Body of pancreas (tissue), 4 donors: ENCODE data around the gene ZNF277. TPM values are rescaled to one million over a fixed set of nuclear protein-coding genes. Genes with fewer than 3 reads are reported as not detected.

Source experiments
- ATAC-seq: fragments of 150-250 bp; one replicate; pipeline ENCODE4 v1.9.1; 2016
- DNase-seq, 4 donors: peaks; one replicate each; pipeline ENCODE4 v3.0.0-alpha.2; 2019
- H3K27ac ChIP-seq, 4 donors: fragments of 200-600 bp; sonication (generic); 1 replicate in 3 of 4; 2 replicates in 1 of 4; pipeline versions ENCODE4 v1.5.1 to v1.6.1; 2016 to 2019; ENCODE audit warnings: mild to moderate bottlenecking in 1 of 4, mixed read lengths in 1 of 4, moderate library complexity in 1 of 4
- H3K27me3 ChIP-seq, 2 donors: fragments of 200-600 bp; sonication (generic); one replicate each; pipeline ENCODE4 v1.6.0; 2016; ENCODE audit warnings: mild to moderate bottlenecking in 1 of 2
- H3K36me3 ChIP-seq, 2 donors: fragments of 200-600 bp; sonication (generic); replicated peaks in 1 of 2; 2 replicates each; pipeline ENCODE4 v1.5.1; 2016; ENCODE audit warnings: low read depth in 2 of 2; ENCODE audit not compliant: insufficient read depth in 1 of 2
- H3K4me1 ChIP-seq: fragments of 200-600 bp; sonication (generic); one replicate; pipeline ENCODE4 v1.6.0; 2016
- H3K4me3 ChIP-seq, 2 donors: fragments of 200-600 bp; sonication (generic); 1 replicate in 1 of 2; 2 replicates in 1 of 2; pipeline ENCODE4 v1.5.1; 2016 to 2019
- H3K9me3 ChIP-seq, 3 donors: fragments of 200-600 bp; sonication (generic); 1 replicate in 2 of 3; 2 replicates in 1 of 3; pipeline ENCODE4 v1.5.1; 2016
- CTCF ChIP-seq, 7 experiments: fragments of 450-650 bp in 4 of 7; fragments of 200-600 bp in 3 of 7; sonication (generic) in 3 of 7; IDR thresholded peaks; one replicate each; pipeline ENCODE4 v1.5.1; 2016 to 2019; ENCODE audit warnings: antibody characterized with exemption in 7 of 7
- POLR2A ChIP-seq, 3 donors: fragments of 450-650 bp; IDR thresholded peaks; one replicate each; pipeline ENCODE4 v1.6.1; 2016; ENCODE audit warnings: antibody characterized with exemption in 3 of 3, mild to moderate bottlenecking in 2 of 3
- WGBS, 2 donors: methylation state at CpG; one replicate each; pipeline ENCODE4 v1.1.5; 2017; 5-methylcytosine and 5-hydroxymethylcytosine counted together
- intact Hi-C: fragments of 100-400 bp; cut with DNase I; formaldehyde crosslinking; loops from one replicate; pipeline ENCODE4 v1.15.1; 2023
- total RNA-seq, 2 donors: library from RNA; depleted of rRNA; stranded (reverse); fragments of >200 nt; gene quantifications; one replicate each; pipeline ENCODE4 v1.1.0, GENCODE V29; 2016

ZNF277 gene
- total RNA-seq, 2 donors from 2014 or later: 12.9 to 34.0 TPM

GRCh38 chr7:112283382-112283910 is 77.0 kb downstream of the ZNF277 start:
- intact Hi-C loops: no loop called here
- H3K36me3 ChIP-seq: no peaks in the 10 kb centered on the region

GRCh38 chr7:112286250-112287086 is 80.0 kb downstream of the ZNF277 start:
- Histone ChIP-seq H3K27me3 (no peaks in the 10 kb centered on the region), H3K36me3 (no peaks in the 10 kb centered on the region), H3K9me3 (no peaks in the 10 kb centered on the region), H3K27ac (no peak overlapping the region), H3K4me3 (no peak overlapping the region), H3K4me1 (peaks cover 8% of the 10 kb centered on the region)
- no peak for DNase-seq
- 52 to 75% methylated on average over 5 of the region's 5 CpGs for WGBS, 2 donors
- intact Hi-C loops: no loop called here
- TF ChIP-seq CTCF (IDR thresholded peaks at IDR 0.05) (no peak), POLR2A (IDR thresholded peaks at IDR 0.05) (no peak)
- no peak for ATAC-seq

More at GRCh38 chr7:112283382-112283910, 77.0 kb downstream of the ZNF277 start:
- H3K27ac ChIP-seq: no peak overlapping the region
- no peak for DNase-seq
- no peaks in the 10 kb centered on the region for H3K27me3 ChIP-seq
- H3K4me1 ChIP-seq: peaks cover 8% of the 10 kb centered on the region
- 98 to 99% methylated on average over 4 of the region's 4 CpGs for whole genome bisulfite sequencing, 2 donors
- no peak for TF ChIP-seq CTCF (IDR thresholded peaks at IDR 0.05)
- TF ChIP-seq POLR2A (IDR thresholded peaks at IDR 0.05): no peak
- no peaks in the 10 kb centered on the region for H3K9me3 ChIP-seq
- ATAC-seq: no peak
- H3K4me3 ChIP-seq: no peak overlapping the region

- intact Hi-C loops: no loop called here
- Histone ChIP-seq H3K27ac (no peak overlapping the region), H3K9me3 (no peaks in the 10 kb centered on the region), H3K27me3 (no peaks in the 10 kb centered on the region), H3K36me3 (no peaks in the 10 kb centered on the region), H3K4me1 (no peaks in the 10 kb centered on the region), H3K4me3 (no peak overlapping the region)
- 95 to 98% methylated on average over 3 of the region's 3 CpGs for WGBS, 2 donors
- TF ChIP-seq POLR2A (IDR thresholded peaks at IDR 0.05) (no peak), CTCF (IDR thresholded peaks at IDR 0.05) (no peak)
- ATAC-seq (no peak), DNase-seq (no peak)
These were observed 81.8 kb downstream of the ZNF277 start for GRCh38 chr7:112288301-112288700.

GRCh38 chr7:112290065-112290464 is 83.6 kb downstream of the ZNF277 start:
- TF ChIP-seq POLR2A (IDR thresholded peaks at IDR 0.05) (no peak), CTCF (IDR thresholded peaks at IDR 0.05) (no peak)
- no peak for ATAC-seq
- intact Hi-C loops: no loop called here
- Histone ChIP-seq H3K4me1 (no peaks in the 10 kb centered on the region), H3K27me3 (no peaks in the 10 kb centered on the region), H3K4me3 (no peak overlapping the region), H3K27ac (no peak overlapping the region), H3K9me3 (no peaks in the 10 kb centered on the region), H3K36me3 (no peaks in the 10 kb centered on the region)
- WGBS, 2 donors: 82 to 90% methylated on average over 5 of the region's 5 CpGs
- DNase-seq: no peak
